Esophagus mucosa (tissue), 1 donor: ENCODE measurements around the gene OSBPL9. TPM values are rescaled to one million over a fixed set of nuclear protein-coding genes. Genes with fewer than 3 reads are reported as not detected.
A peak's percentile ranks its signal among the peaks of the same experiment; 100 is the strongest.
"Not testable (repeated sequence)": the region's sequence is repeated elsewhere in the genome, so short reads cannot be mapped to it uniquely, and the experiment has no call there.

ENCODE experiments used
- ATAC-seq: fragments of 200-7000 bp; cut with Tn5 transposase; one replicate; pipeline ENCODE4 v1.9.1; 2020
- total RNA-seq: library from RNA; stranded (reverse); gene quantifications from one replicate; pipeline ENCODE4 v1.2.4, GENCODE V29; 2023
- donor health status: DM: yes; HTN: yes; CAD: no.

The OSBPL9 gene
- total RNA-seq, 1 donor from 2014 or later, result 32.5 TPM

DNA sequence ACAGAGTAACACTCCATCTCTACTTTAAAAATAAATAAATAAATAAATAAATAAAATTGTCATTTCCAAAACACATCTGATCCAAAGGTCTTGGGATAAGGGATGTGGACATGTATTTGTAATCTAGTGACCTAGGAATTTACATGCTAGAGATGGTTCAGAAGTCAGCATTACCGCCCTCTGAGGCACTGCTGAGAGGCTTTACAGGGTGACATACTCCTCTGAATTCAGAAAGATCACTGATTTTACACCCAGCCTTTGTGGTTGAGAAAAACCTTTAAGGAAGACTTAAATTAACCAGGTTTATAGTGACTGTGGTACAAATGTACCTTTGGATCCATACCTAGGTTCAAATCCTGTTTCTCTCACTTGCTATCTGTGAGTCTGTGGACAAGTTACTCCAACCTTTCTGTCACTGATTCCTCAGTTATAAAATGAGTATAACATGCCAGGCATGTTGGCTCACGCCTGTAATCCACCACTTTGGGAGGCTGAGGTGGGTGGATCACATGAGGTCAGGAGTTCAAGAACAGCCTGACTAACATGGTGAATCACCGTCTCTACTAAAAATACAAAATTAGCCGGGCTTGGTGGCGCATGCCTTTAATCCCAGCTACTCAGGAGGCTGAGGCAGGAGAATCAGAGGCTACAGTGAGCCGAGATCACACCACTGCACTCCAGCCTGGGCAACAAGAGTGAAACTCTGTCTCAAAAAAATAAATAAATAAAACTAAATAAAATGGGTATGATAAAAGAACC is 20.1 kb downstream of the OSBPL9 start:
- ATAC-seq, result peak; percentile 94

DNA sequence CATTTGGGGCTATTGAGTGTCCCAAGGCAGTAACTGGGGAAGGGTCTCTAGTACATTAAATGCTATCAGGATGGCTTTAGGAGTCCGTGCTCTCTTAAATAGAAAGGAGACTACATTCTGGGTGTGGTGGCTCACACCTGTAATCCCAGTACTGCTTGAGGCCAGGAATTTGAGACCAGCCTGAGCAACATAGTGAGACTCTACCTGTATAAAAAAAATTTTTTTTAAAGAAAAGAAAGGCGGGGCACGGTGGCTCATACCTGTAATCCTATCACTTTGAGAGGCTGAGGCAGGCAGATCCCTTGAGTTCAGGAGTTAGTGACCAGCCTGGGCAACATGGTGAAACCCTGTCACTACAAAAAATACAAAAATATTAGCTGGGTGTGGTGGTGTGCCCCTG is 21.5 kb downstream of the OSBPL9 start:
- peak; percentile 73 for ATAC-seq

DNA sequence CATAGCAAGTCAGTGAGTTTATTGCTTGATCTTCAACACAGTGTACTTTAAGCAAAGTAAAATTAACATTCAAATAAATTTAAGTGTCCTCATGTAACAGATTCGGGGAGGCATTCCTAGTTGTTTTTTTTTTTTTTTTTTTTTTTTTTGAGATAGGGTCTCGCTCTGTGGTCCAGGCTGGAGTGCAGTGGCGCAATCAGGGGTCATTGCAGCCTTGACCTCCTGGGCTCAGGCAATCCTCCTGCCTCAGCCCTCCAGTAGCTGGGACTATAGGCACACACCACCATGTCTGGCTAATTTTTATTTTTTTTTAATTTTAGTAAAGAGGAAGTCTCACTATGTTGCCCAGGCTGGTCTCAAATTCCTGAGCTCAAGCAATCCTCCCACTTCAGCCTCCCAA is 22.8 kb downstream of the OSBPL9 start:
- no peak for ATAC-seq

DNA sequence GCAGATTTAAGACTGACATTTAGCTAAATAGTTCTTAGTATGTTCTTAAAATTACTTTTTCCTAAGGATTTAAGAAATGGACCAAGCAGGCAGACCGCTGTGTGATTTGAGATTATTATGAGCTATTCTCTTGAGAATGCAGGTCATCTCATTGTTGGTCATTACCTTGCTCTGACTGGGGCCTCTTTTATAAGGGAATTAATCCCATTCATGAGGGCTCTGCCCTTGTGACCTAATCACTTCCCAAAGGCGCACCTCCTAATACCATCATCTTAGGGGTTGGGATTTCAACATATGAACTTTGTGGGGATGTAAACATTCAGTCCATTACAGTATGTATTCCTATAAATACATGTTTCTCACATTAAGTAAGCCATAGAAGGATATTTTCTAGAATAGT is 24.2 kb downstream of the OSBPL9 start:
- ATAC-seq, result no peak

DNA sequence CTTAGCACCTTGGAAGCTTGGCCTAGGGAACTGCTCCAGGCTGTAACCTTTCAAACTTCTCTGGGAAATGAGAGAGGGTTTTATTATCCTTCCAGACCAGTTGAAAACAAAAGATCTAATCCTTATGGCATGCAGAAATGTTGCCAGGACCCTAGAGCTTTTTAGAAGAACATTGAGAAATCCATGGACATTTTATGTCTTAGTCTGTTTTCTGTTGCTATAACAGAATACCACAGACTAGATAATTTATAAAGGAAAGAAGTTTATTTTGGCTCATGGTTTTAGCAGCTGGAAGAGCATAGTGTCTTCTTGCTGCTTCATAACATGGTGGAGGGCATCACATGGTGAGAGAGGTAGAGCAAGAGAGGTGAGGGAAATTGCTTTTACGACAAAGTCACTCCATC is 25.8 kb downstream of the OSBPL9 start:
- no peak for ATAC-seq

DNA sequence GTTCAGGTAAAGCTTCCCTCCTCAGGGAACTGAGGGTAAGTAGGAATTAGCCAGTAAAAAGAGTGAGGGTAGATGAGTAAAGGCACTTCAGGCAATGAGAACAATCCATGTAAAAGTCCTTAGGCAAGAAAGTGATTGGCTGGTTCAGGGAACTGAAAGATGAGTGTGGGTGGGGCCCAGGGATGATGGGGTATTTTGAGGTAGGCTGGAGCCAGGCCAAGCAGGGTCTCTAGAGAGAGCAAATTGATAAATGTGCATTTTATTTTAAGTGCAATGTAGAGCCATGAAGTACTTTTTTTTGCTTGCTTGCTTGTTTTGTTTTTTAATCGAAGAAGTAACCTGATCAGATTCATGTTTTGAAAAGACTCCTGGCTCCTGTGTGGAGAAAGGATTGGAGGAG is 26.5 kb downstream of the OSBPL9 start:
- no peak for ATAC-seq

DNA sequence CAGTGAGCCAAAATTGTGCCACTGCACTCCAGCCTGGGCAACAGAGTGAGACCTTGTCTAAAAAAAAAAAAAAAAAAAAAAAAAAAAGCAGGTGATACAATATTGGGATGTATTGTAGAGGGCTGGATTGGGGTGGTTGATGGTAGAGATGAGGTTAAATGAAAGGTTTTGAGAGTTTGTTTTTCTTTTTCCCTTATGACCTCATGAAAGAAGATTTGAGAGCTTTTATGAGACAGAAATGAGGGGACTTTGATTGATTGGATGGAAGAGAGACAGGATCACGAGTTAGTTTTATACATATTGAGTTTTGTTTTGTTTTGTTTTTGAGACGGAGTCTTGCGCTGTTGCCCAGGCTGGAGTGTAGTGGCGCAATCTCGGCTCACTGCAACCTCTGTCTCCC is 27.1 kb downstream of the OSBPL9 start:
- no peak for ATAC-seq

DNA sequence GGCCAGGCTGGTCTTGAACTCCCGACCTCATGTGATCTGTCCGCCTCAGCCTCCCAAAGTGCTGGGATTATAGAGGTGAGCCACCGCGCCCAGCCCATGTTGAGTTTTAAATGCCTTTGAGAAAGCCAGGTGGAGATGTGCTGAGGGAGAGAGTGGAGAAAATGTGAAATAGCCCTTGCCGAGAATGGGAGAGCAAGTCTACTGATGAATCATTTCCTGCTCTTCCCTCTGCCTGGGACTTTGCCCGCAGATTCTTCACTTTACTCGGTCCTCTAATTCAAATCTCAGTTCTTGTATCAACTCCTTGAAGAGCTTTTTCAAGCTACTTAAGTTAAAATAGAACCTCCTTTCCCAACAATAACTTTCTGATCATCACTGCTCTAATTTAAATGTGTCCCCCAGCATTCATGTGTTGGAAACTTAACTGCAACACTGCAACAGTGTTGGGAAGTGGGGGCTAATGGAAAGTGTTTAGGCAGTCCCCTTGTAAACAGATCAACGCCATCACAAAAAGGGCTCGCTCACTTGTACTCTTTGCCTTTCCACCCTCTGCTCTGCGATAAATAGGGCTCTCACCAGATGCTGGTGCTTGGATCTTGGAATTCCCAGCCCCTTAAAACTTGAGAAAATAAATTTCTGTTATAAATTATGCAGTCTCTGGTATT is 27.8 kb downstream of the OSBPL9 start:
- ATAC-seq, result peak; percentile 66

DNA sequence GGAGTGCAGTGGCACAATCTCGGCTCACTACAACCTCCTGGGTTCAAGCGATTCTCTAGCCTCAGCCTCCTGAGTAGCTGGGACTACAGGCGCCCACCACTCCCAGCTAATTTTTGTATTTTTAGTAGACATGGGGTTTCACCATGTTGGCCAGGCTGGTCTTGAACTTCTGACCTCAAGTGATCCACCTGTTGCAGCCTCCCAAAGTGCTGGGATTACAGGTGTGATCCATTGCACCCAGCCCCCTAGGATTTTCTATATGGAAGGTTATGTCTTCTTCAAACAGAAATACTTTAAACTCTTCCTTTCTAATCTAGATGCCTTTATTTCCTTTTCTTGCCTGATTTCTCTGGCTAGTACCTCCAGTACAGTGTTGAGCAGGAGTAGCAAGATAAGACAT is 29.7 kb downstream of the OSBPL9 start:
- ATAC-seq, result not testable (repeated sequence)

DNA sequence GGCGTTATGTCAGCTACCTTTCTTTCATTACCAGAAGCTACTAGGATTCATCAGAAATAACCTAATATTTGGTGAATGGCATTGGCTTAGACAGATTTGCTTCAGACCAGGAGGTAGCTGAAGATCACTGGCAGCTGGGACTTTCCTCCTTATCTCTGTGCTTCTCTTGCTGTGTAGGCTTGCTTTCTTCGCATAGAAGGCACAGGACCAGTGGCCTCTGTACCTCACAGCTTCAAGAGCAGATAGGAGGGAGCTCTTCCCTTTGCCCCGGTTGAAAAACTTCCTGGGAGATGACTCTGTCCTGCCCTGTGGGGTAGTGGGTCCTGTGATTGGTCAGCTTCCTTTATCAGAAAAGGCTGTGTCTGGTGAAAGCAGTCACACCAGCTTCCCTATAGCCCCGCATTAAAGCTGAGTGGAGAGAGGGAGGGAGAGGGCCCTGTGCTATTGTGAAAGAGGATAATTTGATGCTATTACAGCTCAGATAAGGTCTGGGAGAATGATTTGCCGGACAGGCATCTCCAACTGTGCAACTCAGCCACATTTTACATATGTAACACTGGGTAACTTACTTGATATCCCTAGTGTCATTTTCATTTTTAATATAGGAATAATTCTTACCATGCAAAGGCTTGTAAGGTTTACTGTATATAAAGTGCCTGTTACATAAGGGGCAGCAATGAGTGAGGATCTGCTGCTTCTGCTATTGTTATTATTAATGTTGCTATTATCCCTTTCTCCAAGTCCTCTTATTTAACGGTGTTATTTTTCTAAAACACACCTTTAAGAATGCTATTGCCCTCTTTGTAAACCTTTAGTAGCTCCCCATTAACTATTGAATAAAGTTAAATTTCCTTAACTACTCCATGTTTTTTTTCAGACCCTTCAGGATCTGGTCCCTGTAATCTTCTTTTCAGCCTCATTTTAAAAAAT is 31.6 kb downstream of the OSBPL9 start:
- ATAC-seq, result no peak

DNA sequence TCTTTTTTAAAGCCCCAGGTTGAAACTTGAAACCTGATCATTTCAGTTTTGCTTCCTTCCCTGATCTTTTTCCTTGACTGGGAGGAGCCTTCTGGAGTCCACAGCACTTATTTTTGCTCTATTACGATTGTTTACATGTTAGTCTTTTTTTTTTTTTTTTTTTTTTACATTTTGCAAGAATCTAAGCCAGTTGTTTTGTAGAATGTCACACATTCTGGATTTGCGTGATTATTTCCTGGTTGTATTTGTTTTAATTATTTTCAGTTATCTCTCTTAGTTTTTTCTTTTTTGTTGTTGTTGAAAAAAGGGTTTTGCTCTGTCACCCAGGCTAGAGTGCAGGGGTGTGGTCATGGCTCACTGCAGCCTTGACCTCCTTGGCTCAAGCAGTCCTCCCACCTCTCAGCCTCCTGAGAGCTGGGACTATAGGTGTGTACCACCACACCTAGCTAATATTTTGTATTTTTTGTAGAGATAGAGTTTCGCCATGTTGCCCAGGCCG is 32.8 kb downstream of the OSBPL9 start:
- ATAC-seq, result no peak

DNA sequence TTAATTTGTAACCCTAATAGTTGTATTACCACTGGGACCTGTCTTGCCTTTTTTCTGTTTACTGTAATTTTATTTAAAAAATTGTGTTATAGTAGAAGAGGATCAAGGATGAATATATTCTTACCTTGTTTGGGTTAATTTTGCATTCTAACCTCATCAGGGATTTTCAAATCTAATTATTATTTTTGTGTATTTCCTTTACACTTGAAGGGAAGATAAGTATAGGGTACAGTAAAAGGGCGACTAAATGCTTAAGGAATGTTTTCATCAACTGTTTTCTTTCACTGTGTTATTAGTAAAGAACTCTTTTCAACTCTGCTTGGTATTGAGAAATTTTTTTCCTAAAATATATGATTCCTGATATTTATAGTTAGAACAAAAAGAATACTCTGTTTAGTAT is 33.3 kb downstream of the OSBPL9 start:
- no peak for ATAC-seq

DNA sequence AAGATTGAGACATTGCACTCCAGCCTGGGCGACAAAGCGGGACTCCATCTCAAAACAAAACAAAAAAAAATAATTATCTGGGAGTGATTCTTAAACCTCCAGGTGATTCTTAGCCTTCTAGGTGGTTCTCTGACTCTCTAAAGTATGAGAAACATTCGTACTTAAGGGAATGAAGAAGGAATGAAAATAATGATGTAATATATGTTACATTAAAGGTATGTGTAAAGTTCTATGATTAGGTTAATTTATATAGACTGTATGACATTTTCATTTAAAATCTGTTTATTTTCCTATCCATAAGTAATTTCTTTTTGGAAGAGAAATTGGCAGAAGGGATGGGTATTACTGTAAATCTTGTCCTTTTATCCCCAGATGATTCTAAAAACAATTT is 34.7 kb downstream of the OSBPL9 start:
- no peak for ATAC-seq

DNA sequence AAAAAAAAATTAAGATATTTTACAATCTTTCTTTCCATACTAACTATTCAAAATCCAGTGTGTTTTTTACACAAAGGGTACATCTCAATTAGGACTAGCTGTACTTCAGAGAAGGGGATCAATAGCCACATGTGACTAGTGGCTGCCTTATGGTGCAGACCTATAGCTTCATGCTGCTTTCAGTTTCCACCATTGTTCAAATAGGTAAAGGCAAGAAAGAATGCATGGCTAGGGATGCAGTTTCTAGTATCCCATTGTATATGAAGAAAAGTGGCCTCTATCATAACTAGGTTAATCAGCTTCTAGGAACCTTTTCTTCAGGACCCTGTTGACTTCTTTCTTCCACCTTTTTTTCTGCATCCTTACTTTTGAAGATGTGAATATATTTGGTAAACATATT is 35.7 kb downstream of the OSBPL9 start:
- ATAC-seq, result no peak

DNA sequence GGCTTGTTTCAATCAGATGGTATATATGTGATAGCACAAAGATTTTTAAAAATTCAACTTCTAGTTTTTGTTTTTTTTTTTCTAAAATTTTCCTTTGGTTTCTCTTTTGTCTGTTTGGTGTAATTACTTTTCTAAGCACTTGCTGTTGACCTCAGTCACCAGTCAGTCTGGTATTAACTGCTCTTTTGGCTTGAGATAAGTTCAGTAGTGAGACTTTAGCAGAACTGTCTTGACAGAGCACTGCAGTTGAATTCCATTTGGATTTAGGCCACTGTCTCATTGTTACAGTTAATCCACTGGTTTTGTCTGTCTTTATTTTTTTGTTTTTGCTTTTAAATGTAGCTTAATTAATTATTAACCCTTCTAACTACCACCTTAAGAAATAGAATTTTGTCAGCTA is 36.2 kb downstream of the OSBPL9 start:
- no peak for ATAC-seq

DNA sequence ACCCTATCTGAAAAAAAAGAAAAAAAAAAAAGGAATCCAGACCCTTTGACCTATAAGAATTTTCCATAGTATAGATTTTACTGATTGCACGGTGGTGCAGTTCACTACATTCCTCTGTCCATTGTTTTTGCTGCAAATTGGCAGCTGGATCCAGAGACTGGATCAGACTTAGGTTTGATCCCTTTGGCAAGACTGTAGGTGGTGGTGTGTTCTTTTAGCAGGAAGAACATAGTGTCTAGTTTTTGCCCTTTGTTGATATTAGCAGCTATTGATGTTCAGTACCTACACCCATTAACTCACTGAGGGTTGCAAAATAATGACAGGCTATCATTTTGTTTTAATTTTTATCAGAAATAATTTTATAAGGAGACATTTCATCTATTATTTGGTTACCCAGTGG is 37.1 kb downstream of the OSBPL9 start:
- ATAC-seq, result no peak

DNA sequence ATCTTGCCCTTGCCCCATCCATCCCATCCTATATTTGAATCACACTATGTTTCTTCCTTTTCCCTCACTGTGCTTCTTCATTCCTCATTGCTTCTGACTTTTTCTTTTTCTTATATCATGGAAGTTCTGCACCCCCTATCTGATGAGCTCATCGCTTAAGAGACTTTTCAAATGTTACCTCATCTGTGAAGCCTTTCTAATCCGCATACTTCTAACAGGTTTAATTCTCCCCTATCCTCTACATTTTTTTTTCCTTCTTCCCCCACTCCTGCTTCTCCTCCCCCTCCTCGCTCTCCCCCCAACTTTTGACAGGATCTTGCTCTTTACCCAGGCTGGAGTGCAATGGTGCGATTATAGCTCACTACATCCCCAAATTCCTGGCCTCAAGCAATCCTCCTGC is 39.5 kb downstream of the OSBPL9 start:
- no peak for ATAC-seq

DNA sequence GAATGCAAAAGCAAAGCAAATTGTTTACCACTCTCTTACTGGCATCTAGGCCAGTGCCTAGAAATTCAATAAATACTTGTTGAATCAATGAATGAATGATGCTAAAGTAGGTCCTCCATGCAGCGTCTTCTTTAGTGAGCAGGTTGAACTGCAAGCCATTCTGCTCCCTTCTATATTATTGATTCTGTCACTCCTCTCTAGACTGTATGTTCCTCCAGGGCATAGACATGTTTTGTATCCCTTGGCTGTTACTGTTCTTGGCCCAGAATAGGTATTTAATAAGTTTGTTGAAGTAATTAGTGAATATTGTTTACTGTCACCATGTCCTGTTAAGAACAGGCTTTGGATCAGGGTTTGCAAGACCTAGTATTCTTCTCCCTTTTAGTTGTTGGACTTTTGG is 43.7 kb downstream of the OSBPL9 start:
- no peak for ATAC-seq

DNA sequence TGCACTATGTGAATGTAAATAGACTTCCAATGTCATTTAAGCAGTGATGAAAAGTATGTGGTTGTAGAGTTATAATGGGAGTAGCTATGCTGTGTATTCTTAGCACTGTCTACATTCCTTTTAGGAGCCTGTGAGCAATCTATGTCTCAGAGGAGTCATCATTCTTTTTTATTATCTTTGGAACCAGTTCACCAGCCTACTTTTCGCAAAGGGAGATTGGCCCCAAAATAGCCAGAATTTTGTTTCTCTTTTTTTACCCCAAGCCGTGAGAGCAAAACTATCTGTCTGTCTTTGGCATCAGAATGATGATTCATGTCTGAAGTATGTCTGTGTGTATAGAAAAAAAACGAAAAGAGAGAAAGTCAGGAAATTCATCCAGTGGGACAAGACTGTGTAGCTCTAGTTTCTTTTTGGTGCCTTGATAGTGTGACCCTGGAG is 44.2 kb downstream of the OSBPL9 start:
- ATAC-seq, result peak; percentile 63

DNA sequence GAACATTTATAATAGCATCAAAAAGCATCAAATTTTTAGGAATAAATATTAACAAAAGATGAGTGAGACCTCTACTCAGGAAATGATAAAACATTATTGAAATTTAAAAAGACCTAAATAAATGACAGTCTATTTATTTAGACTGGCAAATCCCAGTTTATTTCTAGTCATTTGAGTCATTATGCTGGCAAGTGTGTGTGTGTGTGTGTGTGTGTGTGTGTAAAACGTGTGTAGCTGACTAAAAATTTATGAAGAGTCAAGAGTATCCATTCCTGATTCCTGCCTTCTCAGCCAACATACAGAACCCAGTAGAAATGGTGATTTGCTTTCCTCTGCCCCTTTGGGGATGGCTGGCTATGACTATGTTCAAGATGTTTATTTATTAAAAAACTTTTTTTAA is 46.2 kb downstream of the OSBPL9 start:
- ATAC-seq, result no peak

DNA sequence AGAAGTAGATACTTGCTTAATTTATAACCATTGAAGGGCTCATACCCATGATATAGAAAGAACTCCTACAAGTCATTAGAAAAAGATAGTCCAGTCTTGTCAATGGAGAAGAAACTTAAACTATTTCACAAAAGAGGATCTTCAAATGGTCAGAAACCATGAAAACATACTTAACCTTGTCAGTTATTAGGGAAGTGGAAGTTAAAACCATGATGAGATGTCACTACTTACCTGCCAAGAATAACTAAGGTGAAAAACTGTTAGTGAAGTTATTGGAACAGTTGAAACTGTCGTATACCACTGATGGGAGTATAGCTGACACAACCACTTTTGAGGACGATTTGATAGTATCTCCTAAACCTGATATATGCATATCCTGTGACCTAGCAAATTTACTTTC is 46.8 kb downstream of the OSBPL9 start:
- ATAC-seq, result no peak

DNA sequence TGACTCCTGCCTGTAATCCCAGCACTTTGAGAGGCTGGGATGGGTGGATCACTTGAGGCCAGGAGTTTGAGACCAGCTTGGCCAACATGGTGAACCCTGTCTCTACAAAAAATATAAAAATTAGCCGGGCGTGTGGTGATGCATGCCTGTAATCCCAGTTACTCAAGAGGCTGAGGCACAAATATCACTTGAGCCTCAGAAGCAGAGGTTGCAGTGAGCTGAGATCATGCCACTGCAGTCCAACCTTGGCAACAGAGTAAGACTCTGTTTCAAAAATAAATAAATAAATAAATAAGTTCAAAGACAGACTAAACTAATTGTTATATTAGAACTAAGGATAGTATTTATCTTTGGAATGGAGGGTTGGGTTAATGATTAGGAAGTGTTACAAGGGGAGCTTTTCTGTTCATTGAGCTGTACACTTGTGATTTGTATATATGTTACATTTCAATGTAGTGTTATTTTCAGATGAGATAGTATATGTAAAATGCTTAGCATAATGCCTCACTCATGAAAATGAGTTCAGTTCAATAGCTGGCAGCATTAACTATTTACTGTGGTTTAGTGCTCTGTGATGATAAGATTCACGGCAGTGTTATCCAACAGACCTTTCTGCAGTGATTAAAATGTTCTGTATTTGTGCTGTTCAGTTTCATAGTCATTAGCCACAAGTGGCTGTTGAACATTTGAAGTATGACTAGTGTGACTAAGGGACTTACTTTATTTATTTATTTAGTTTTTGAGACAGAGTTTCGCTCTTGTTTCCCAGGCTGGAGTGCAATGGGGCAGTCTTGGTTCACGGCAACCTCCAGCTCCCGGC is 47.7 kb downstream of the OSBPL9 start:
- no peak for ATAC-seq
